Activated CD4-positive, alpha-beta T cell treated with anti-CD3 and anti-CD28 coated beads, Interleukin-2, amount 10 ng/mL, durations not matched to agents 7 days and 5 days (primary cell): ENCODE data around the gene ZDHHC1. TPM values are rescaled to one million over a fixed set of nuclear protein-coding genes. Genes with fewer than 3 reads are reported as not detected.
A peak's percentile ranks its signal among the peaks of the same experiment; 100 is the strongest.

Source experiments
- CTCF ChIA-PET: fragments of 350-600 bp; sonication (Branson Sonifier 250); formaldehyde crosslinking; loops from one replicate; lab custom pipeline; 2021; ENCODE audit warnings: antibody characterized with exemption; lab: Charles Lee
- POLR2A ChIA-PET: fragments of 350-600 bp; sonication (Branson Sonifier 250); formaldehyde crosslinking; loops from one replicate; lab custom pipeline; 2021; ENCODE audit warnings: antibody characterized with exemption; lab: Charles Lee
- DNase-seq: peaks from one replicate; pipeline ENCODE4 v3.0.0-alpha.2; 2020
- H3K27ac Mint-ChIP-seq: one replicate; pipeline ENCODE4 v1.8.0; 2021; ENCODE audit warnings: mild to moderate bottlenecking, moderate library complexity, mixed read lengths
- H3K27me3 Mint-ChIP-seq: one replicate; pipeline ENCODE4 v1.8.0; 2021; ENCODE audit warnings: mixed read lengths
- H3K36me3 Mint-ChIP-seq: one replicate; pipeline ENCODE4 v1.8.0; 2021; ENCODE audit warnings: low read depth, mixed read lengths
- H3K4me1 Mint-ChIP-seq: one replicate; pipeline ENCODE4 v1.8.0; 2021; ENCODE audit warnings: mixed read lengths
- H3K4me3 Mint-ChIP-seq: one replicate; pipeline ENCODE4 v1.8.0; 2021; ENCODE audit warnings: mild to moderate bottlenecking, moderate library complexity, mixed read lengths
- H3K9me3 Mint-ChIP-seq: one replicate; pipeline ENCODE4 v1.8.0; 2021; ENCODE audit warnings: mixed read lengths
- total RNA-seq, 2 experiments: library from RNA; stranded (reverse); gene quantifications; one replicate each; pipeline ENCODE4 v1.2.3, GENCODE V29; 2021

The ZDHHC1 gene
- under 1 TPM; 0.22 to 0.29 TPM for total RNA-seq

- Mint-ChIP-seq H3K27me3 (peaks cover 36% of the 10 kb centered on the region), H3K36me3 (no peaks in the 10 kb centered on the region), H3K27ac (no peak within 1 kb of the TSS), H3K9me3 (no peaks in the 10 kb centered on the region), H3K4me1 (peaks cover 8% of the 10 kb centered on the region), H3K4me3 (peak within 1 kb of the TSS; percentile 63)
- peak; percentile 36 for DNase-seq
- ChIA-PET CTCF (interaction anchor here (0.6 to 1.5 kb wide), 6 partner anchors 12 to 155 kb away, joined by 3 to 8 read pairs (median 3); no protein-coding TSS in a partner anchor), POLR2A (interaction anchor here (0.6 kb wide), 1 partner anchor 10 kb away, joined by 3 read pairs; no protein-coding TSS in a partner anchor)
These were observed at the start of gene ZDHHC1 for GRCh38 chr16:67415872-67416793. Gene ZDHHC1, minus strand, starts transcription at chr16:67416477. Its CDS starts 8,702 bp downstream, at chr16:67407775.

GRCh38 chr16:67464565-67464964 lies 48.3 kb upstream of the ZDHHC1 start:
- H3K9me3 Mint-ChIP-seq = no peaks in the 10 kb centered on the region
- CTCF ChIA-PET = interaction anchor here (0.6 to 6.0 kb wide), 7 partner anchors 14 to 44 kb away, joined by 3 to 27 read pairs (median 7); partner anchors contain the start of gene ATP6V0D1
- H3K27ac Mint-ChIP-seq = no peak overlapping the region
- DNase-seq = no peak
- H3K4me3 Mint-ChIP-seq = no peak overlapping the region
- H3K27me3 Mint-ChIP-seq = no peaks in the 10 kb centered on the region
- no peaks in the 10 kb centered on the region for H3K36me3 Mint-ChIP-seq
- peaks cover 4% of the 10 kb centered on the region for H3K4me1 Mint-ChIP-seq
- POLR2A ChIA-PET = no interaction called here

GRCh38 chr16:67463691-67464090 lies 47.4 kb upstream of the ZDHHC1 start:
- no peak for DNase-seq

GRCh38 chr16:67463059-67463458 lies 46.8 kb upstream of the ZDHHC1 start:
- Mint-ChIP-seq H3K27ac (no peak overlapping the region), H3K4me3 (no peak overlapping the region)

More at GRCh38 chr16:67463691-67464090, 47.4 kb upstream of the ZDHHC1 start:
- Mint-ChIP-seq H3K4me3 (no peak overlapping the region), H3K9me3 (no peaks in the 10 kb centered on the region), H3K27ac (no peak overlapping the region), H3K27me3 (no peaks in the 10 kb centered on the region), H3K4me1 (peaks cover 4% of the 10 kb centered on the region), H3K36me3 (no peaks in the 10 kb centered on the region)
- CTCF ChIA-PET = interaction anchor here (0.6 to 6.0 kb wide), 7 partner anchors 13 to 203 kb away, joined by 3 to 27 read pairs (median 4); partner anchors contain the start of gene ATP6V0D1
- POLR2A ChIA-PET = no interaction called here

GRCh38 chr16:67462279-67462655 lies 46.0 kb upstream of the ZDHHC1 start:
- no peaks in the 10 kb centered on the region for H3K27me3 Mint-ChIP-seq
- ChIA-PET CTCF (interaction anchor here (0.6 to 6.0 kb wide), 7 partner anchors 9 to 381 kb away, joined by 3 to 22 read pairs (median 4); partner anchors contain the start of gene ATP6V0D1), POLR2A (no interaction called here)
- no peak overlapping the region for H3K27ac Mint-ChIP-seq
- peaks cover 6% of the 10 kb centered on the region for H3K4me1 Mint-ChIP-seq
- no peaks in the 10 kb centered on the region for H3K9me3 Mint-ChIP-seq
- DNase-seq = no peak
- H3K36me3 Mint-ChIP-seq = no peaks in the 10 kb centered on the region
- no peak overlapping the region for H3K4me3 Mint-ChIP-seq

More at GRCh38 chr16:67463059-67463458, 46.8 kb upstream of the ZDHHC1 start:
- POLR2A ChIA-PET = no interaction called here
- no peaks in the 10 kb centered on the region for H3K27me3 Mint-ChIP-seq
- no peak for DNase-seq
- H3K9me3 Mint-ChIP-seq = no peaks in the 10 kb centered on the region
- peaks cover 6% of the 10 kb centered on the region for H3K4me1 Mint-ChIP-seq
- no peaks in the 10 kb centered on the region for H3K36me3 Mint-ChIP-seq
- CTCF ChIA-PET = interaction anchor here (0.6 to 6.0 kb wide), 7 partner anchors 10 to 235 kb away, joined by 3 to 22 read pairs (median 5); partner anchors contain the start of gene ATP6V0D1

DNA sequence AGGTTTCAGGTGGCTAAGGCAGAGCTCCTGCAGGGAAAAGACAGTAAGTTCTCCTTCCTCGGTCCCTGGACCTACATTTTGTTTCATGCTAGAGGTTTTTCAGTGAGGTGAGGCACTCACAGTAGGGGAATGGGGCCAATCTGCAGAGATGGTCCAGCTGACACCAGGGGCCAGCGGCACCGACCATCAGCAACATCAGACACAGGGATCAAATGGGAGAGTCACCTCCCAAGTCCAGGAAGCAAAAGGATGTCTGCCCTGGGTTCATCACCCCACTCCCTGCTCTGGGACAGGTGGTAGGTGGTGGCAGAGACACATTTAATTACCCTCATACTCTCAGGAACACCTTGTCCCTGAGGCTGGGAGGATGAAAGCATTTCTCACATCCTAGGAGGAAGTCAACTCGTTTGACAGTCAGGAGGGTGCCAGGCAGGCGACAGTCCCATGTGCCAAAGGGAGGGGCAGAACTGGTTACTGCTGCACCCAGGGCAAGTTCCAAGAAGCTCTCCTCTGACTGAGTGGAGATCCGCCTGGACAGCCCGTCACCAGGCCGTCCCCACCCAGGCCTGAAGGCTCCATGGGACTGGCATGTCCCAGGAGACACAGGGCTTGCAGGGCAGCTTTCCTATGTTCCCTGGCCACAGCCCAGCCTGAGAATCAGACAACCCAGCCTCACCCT lies 45.5 kb upstream of the ZDHHC1 start:
- Mint-ChIP-seq H3K27ac (no peak overlapping the region), H3K4me3 (no peak overlapping the region), H3K9me3 (no peaks in the 10 kb centered on the region), H3K27me3 (no peaks in the 10 kb centered on the region), H3K4me1 (peaks cover 10% of the 10 kb centered on the region), H3K36me3 (no peaks in the 10 kb centered on the region)
- ChIA-PET CTCF (interaction anchor here (0.7 to 6.0 kb wide), 8 partner anchors 14 to 363 kb away, joined by 3 to 22 read pairs (median 4); partner anchors contain the start of gene ATP6V0D1), POLR2A (no interaction called here)
- DNase-seq = no peak

DNA sequence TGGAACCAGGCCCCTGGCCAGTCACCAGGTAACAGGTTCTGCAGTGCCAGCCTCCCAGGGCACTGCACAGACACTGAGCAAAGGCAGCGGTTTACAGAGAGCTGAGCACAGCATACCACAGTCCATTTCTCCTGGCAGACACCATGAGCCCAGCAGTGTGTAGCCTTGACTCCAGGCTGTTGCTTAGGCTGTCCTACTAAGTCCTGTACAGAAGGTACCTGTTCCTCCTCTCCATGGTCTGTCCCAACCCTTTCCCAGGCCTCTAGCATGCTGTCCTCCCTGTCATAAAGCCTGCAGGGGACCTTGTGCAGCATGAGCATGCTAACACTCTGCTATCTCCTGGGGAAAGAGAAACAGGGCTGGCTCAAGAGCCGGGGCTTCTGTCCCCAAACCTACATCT lies 44.7 kb upstream of the ZDHHC1 start:
- Mint-ChIP-seq H3K4me1 (peaks cover 14% of the 10 kb centered on the region), H3K36me3 (no peaks in the 10 kb centered on the region), H3K4me3 (no peak overlapping the region), H3K27ac (no peak overlapping the region), H3K9me3 (no peaks in the 10 kb centered on the region), H3K27me3 (no peaks in the 10 kb centered on the region)
- ChIA-PET CTCF (interaction anchor here (0.9 to 6.0 kb wide), 5 partner anchors 13 to 33 kb away, joined by 3 to 22 read pairs (median 4); partner anchors contain the start of gene ATP6V0D1), POLR2A (no interaction called here)
- no peak for DNase-seq

- ChIA-PET CTCF (interaction anchor here (6.0 kb wide), 1 partner anchor 13 kb away, joined by 22 read pairs; no protein-coding TSS in a partner anchor), POLR2A (no interaction called here)
- Mint-ChIP-seq H3K36me3 (no peaks in the 10 kb centered on the region), H3K4me3 (no peak overlapping the region), H3K27ac (no peak overlapping the region), H3K4me1 (peaks cover 14% of the 10 kb centered on the region), H3K9me3 (no peaks in the 10 kb centered on the region), H3K27me3 (no peaks in the 10 kb centered on the region)
- DNase-seq = no peak
These were observed 43.9 kb upstream of the ZDHHC1 start for GRCh38 chr16:67460168-67460567.

- H3K4me1 Mint-ChIP-seq = peaks cover 14% of the 10 kb centered on the region
- POLR2A ChIA-PET = no interaction called here
- no peak for DNase-seq
- no peak overlapping the region for H3K4me3 Mint-ChIP-seq
- no peak overlapping the region for H3K27ac Mint-ChIP-seq
- H3K27me3 Mint-ChIP-seq = no peaks in the 10 kb centered on the region
- no peaks in the 10 kb centered on the region for H3K9me3 Mint-ChIP-seq
- H3K36me3 Mint-ChIP-seq = no peaks in the 10 kb centered on the region
- CTCF ChIA-PET = interaction anchor here (0.6 kb wide), 1 partner anchor 27 kb away, joined by 3 read pairs; no protein-coding TSS in a partner anchor
These were observed 43.5 kb upstream of the ZDHHC1 start for GRCh38 chr16:67459861-67460150.

DNA sequence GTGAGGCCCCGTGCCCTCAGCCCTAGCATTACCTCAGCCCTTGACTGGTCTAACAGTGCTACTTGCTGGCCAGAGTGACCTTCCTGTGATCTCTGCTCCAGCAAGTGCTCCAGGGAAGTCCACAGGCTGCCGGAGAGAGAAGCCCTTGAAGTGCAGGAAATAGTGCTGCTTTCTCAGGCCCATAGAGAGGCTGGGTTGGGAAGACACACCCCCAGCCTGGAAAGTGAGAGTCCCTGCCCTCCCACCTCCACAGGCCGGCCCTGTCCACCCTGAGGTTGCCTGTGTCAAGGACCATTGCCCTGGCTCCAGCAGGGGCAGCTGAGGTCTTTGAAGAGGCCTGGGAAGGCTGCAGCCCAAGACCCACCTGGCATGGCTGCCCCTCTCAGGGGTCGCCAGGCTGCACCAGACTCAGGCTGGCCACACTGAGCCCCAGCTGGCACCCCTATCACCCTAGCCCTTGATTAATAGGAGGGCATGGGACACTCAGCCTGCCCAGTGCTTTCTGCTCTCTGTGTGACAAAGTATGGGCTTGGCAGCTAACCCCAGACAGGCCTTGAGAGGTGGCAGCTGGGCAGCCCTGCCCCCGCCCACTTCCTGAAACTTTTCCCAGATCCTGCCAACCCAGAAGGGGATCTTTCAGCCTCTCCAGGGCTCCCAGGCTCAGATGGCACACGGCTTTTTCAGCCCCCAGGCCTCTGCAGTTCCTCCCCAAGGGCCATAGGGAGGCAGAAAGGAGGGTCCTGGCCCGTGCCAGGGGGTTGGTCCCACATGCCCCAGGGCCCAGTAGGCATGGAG lies 43.0 kb upstream of the ZDHHC1 start:
- Mint-ChIP-seq H3K36me3 (no peaks in the 10 kb centered on the region), H3K27me3 (no peaks in the 10 kb centered on the region), H3K9me3 (no peaks in the 10 kb centered on the region), H3K4me3 (no peak overlapping the region), H3K4me1 (peaks cover 14% of the 10 kb centered on the region), H3K27ac (no peak overlapping the region)
- ChIA-PET CTCF (interaction anchor here (0.6 to 1.6 kb wide), 3 partner anchors 22 to 62 kb away, joined by 3 to 5 read pairs (median 5); partner anchors contain the start of gene ATP6V0D1), POLR2A (no interaction called here)
- DNase-seq = no peak

DNA sequence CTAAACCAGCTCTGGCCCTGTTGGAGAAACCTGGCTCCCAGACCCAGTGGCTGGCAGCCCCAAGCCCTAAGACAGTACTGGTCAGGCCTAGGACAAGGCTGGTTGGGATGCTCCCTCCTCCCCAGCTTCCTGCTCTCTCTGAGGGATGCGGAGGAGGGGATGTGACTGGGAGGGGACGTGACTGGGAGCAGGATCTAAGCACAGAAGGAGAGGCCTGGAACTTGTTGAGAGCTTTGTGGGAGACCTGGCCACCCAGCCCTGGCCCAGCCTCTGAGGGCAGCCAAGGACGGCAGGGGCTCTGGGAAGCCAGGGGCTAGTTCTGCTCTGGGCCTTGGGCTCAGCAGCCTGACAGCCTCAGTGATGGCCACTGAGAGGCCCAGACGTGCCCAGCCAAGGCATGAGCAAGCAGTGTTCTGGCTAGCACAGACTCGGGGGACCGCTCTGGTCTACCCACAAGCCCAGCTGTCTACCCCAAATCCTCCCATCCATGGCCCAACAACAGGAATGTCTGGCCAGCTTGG lies 41.9 kb upstream of the ZDHHC1 start:
- DNase-seq = no peak
- no peak overlapping the region for H3K27ac Mint-ChIP-seq
- H3K36me3 Mint-ChIP-seq = no peaks in the 10 kb centered on the region
- ChIA-PET POLR2A (no interaction called here), CTCF (interaction anchor here (1.4 to 1.6 kb wide), 2 partner anchors 23 to 63 kb away, joined by 5 read pairs; partner anchors contain the start of gene ATP6V0D1)
- H3K4me3 Mint-ChIP-seq = no peak overlapping the region
- H3K27me3 Mint-ChIP-seq = no peaks in the 10 kb centered on the region
- H3K4me1 Mint-ChIP-seq = peaks cover 17% of the 10 kb centered on the region
- no peaks in the 10 kb centered on the region for H3K9me3 Mint-ChIP-seq

DNA sequence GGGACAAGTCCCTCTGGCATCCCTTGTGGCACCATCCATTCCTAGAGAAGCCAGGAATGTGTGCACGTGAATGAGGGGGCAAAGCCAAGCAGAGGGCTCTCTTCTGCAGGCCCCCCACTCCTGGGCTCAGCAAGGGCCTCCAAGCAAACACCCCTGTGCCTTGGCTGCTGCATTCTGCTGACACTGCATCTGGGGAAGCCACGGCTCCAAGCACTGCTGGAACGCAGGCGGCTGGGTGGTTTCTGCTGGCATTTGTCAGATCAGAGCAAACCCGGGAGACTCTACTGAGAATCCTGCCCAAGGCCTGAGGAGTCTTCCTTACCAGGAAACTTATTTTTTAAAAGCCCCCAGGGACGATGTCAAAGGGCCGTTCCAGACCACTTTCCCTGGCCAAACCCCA lies 41.3 kb upstream of the ZDHHC1 start:
- H3K36me3 Mint-ChIP-seq = no peaks in the 10 kb centered on the region

More for the DNA sequence above, 41.3 kb upstream of the ZDHHC1 start:
- ChIA-PET CTCF (no interaction called here), POLR2A (no interaction called here)
- Mint-ChIP-seq H3K27ac (no peak overlapping the region), H3K27me3 (no peaks in the 10 kb centered on the region), H3K4me3 (no peak overlapping the region), H3K9me3 (no peaks in the 10 kb centered on the region), H3K4me1 (peaks cover 17% of the 10 kb centered on the region)
- DNase-seq = no peak
